ENCODE measurements around the gene PTPN4.

The PTPN4 gene

DNA sequence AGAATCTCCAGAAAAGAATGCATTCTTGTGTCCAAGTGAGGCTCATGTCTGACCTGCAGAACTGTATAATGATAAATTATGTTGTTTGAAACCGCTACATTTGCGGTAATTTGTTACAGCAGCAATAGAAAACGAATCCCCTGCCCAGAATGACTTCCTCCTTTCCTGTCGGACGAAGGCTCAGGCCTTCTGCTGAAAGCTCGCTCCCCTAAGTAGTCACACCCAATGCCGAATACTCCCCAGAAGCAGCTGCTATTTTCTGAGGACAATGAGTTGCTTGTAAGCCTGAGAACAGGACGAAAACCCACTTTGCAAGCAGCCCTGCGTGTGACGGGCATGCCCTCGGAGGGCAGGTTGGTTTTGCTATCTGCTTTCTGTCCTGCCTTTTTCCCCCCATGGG, 27.7 kb upstream of the PTPN4 start:
- DNase-seq (ENCODE audit: low read depth), result no peak

DNA sequence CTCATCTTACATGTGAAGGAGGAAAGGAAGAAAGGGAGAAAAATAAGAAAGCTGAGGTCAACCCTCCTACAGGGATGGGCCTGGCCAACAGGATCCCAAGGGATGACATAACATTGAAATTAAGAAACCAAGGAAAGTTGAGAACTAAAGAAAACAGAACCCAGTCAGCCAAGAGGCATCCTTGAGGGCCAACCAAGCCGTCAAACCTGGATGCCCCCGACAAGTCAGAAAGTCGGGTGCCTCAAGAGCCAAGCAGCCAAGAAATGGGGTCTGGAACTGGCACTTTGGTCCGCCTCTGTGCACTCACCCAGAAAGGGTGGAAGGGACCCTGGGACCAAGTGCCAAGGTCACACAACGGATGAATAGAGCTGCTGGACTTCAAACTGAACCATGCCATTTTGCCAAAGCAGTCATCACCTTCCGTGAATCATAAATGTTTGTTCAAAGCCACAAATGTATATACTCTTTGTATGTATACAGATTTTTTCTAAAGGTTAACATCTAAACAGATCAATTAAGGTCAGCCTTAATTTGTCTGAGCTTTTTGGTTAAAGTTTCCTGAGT, 27.0 kb upstream of the PTPN4 start:
- no peak for DNase-seq (ENCODE audit: low read depth)

DNA sequence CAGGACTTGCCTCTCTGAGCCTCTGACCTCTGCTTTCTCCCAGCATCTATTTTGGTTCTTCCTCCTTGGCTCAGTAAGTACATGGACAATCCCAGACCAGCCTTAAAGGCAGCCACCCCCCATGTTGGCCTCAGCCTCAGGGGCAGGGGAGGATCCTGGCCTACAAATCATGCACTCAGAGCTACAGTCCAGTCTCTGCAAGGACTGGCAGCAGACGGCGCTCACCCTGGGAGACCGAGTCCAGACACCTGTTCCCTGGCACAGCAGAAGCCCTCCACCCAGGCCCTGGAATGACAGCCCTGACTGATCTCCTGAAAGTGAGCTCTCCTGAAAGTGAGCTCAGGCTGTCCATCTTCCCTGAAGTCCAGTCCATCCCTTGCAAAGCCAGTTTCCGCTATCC, 25.7 kb upstream of the PTPN4 start:
- DNase-seq (ENCODE audit: low read depth), result no peak

DNA sequence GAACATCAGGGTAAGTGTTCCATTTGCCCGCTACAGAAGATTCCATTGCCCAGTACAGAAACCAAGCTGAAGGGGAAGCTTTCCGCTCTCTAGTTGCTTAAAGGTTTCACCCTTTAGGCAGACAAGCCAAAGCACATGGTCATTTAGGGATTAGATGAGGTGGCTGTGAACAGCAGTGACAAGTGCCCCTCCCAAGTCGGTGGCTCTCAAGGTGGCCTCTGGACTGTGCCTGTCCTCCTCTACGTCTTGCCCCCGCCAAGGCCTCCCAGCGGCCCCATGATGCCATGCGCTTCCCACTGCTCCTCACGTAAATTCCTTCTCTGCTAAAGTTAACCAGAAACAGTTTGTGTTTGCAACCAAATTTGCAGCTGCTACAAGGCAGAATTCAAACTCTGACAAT, 24.2 kb upstream of the PTPN4 start:
- DNase-seq (ENCODE audit: low read depth), result no peak

DNA sequence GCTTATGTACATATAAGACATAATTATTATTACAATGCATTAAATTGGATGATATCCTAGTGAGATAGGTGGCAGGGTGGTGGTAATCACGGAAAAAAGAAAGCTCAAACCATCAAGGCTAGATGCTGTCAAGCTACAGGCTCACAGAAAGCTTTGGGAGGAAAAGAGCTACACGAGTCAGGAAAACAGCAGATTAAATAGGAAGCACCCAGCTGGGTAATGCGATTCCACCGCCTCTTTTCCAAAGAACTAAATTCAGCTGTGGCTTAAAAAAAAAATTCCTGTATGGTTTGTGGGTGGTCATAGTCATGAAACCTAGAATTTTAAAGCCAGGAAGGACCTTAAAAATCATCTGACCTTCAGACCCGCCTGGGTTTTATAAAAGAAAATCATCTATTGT, 23.7 kb upstream of the PTPN4 start:
- no peak for DNase-seq (ENCODE audit: low read depth)

- no peak for DNase-seq (ENCODE audit: low read depth)
Measured at GRCh38 chr2:119739580-119740255, 20.0 kb upstream of the PTPN4 start.

DNA sequence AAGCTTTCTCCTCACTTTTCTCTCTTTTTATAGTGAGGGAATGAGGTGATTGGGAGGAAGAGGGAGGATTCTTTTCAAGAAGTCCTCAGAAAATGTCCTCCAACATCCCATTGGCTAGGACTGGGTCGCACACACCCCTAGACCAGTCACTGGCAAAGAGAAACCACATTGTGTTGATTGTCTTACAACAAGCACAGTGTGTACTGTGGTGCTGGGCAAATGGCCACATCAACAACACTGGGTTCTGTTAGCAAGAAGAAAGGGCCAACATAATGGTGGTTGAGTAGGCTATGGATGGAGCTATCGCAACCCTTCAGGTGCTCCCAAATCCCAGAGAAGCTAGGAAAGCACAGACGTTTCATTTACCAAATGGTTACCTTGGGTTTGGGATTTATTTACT, 18.7 kb upstream of the PTPN4 start:
- no peak for DNase-seq (ENCODE audit: low read depth)

GRCh38 chr2:119741868-119742267, 17.9 kb upstream of the PTPN4 start:
- no peak for DNase-seq (ENCODE audit: low read depth)

DNA sequence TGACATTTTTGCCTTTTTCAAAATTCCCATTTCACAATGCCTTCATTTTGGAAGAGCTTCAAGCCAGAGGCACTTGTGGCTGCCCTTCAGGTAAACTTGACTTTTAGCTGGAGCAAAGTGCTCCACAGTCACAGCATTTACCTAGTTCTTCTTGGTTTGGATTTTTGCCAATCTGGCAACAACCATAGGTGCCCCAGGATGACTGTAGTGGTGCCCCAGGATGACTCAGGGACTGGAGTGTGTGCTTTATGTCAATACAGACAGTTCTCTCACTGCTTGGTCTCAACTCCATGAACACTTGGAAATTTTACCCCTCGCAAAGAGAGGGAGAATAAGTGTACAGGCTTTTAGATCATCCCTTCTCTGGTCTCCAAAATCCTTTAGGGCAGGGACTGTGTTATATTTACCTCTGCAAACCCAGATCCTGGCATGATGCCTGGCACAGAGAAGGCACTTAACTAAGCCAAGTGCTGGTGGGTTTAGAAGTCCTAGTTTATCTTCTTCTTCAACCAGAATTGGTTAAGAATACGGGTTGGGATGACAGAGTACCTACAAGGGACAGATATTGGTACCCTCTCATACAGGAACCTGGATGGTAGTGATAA, 15.3 kb upstream of the PTPN4 start:
- no peak for DNase-seq (ENCODE audit: low read depth)

- DNase-seq (ENCODE audit: low read depth), result no peak
Measured at GRCh38 chr2:119745566-119745965, 14.2 kb upstream of the PTPN4 start.

GRCh38 chr2:119746836-119747686, 12.7 kb upstream of the PTPN4 start:
- no peak for DNase-seq (ENCODE audit: low read depth)

DNA sequence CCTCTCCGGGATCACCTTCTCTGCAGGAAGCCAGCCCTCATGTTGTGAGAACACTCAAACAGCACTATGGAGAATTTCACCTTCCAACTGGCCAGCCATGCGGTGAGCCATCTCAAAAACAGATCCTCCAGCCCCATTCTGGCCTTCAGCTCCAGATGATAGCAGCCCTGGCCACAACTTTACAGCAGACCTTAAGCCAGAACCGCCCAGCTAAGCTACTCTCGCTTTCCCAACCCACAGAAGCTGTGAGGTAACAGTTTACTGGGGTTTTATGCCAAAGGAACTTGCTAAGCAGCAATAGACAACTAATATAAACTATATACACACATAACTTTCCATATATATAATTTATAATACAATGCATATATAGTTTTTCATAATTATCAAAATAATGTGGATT, 11.6 kb upstream of the PTPN4 start:
- DNase-seq (ENCODE audit: low read depth), result no peak

- DNase-seq (ENCODE audit: low read depth), result no peak
Measured at GRCh38 chr2:119749477-119750012, 10.2 kb upstream of the PTPN4 start.

DNA sequence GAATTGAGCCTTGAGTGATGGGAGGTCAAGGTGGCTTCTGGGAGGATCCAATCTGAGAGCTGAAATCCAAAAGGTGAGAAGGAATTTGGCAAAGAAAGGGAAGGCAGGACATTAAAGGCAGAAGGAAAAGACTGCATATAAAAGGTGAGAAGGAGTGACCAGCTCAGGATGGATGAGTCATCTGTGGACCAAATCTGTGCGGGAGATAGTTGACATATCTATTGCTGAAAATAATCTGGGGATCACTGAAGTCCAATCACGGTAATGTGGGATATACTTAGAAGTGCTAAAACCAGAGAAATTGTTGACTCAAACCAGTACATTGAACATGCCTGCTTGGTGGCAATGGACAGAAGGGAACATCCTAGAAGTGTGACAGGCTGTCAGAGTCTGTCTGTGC, 8.0 kb upstream of the PTPN4 start:
- DNase-seq (ENCODE audit: low read depth), result no peak

DNA sequence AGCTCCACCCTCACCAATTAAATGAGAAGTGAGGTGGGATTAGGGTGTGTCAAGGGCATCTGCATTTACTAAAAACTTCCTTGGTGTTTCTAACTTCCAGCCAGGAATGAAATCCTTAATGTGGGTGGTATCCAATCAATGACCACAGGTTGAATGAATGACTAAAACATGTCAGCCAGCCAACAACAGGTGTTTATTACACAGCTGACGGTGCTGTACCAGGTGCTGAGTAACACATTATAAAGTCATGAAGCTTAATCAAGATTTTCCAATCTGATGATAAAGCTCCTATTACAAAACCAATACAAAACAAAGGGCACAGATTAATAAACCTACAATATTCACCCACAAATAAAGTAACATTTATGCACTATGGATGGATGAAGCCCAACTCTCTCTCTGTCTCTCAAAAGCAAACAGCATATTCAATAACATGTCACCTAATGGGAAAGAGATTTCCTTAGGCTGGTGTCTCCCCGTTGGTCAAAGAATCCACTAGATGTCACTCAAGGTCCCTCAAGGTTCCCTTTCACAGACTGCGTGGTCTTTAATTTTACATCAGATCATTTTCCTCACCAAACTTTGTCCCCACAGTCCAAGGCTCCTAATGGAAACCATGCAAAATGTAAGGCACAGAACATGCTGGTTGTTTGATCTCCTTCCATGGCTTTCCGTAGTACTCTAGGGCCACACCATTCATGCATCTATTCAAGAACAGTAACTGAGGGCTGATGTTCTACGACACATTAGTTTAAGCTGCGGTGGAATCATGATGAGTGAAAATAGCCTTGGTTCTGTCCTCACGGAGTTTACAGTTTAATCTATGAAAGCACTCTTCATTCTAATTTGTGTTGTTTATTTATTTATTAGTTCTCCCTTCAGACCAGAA, 6.4 kb upstream of the PTPN4 start:
- no peak for DNase-seq (ENCODE audit: low read depth)

DNA sequence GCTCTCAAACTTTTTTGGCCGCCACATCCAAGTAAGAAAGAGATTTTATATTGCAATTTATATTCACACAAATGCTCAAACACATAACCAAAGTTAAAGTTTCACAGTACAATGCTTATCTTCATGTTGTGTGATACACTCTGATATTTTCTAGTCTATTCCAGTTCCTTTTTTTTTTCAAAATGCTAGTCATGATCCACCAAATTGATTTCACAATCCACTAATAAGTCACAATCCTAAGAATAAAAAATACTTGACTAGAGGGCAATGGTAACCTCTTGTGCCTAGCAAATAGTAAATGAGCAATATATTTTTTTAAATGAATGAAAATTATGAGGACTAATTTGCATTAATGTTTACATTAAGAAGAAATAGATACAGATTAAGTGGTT, 5.8 kb upstream of the PTPN4 start:
- DNase-seq (ENCODE audit: low read depth), result no peak

DNA sequence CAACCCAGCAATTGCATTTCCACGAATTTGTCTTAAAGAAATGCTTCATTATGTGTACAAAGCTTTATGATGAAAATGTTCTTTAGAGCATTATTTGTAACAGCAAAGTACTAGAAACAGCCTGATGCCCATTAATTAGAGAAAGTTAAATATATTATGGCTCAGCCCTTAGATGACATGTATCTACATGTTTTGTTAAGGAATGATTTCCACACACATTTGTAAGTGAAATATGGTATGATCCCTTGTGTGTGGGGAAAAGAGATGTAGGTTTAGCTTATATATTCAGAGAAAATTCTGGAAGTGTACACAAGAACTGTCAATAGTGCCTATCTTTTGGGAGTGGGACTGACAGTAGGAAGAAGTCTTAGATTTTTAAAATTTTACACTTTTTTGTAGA, 3.8 kb upstream of the PTPN4 start:
- no peak for DNase-seq (ENCODE audit: low read depth)

DNA sequence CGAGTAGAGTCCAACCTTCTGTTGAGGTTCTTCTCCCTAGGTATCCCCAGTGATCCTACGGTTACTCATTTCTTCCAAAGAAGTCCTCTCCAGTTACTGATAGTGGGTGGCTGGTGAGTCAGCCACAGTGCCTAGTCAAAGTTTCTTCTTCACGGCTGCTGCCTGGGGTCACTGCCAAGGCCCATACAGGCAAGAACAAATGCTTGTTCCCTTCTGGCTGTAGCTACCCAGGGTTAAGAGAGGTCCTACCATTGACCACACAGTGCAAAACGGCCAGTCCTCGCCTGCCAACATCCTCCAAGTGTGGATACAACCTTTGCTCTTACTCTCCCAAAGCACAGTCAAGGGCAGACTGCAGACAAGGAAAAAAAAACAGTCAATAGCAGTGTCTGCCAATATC, 2.9 kb upstream of the PTPN4 start:
- peak; percentile 36 for DNase-seq (ENCODE audit: low read depth)

- no peak for DNase-seq (ENCODE audit: low read depth)
Measured at GRCh38 chr2:119758881-119759450, 756 bp upstream of the PTPN4 start.

GRCh38 chr2:119760237-119760955, 674 bp downstream of the PTPN4 start:
- DNase-seq (ENCODE audit: low read depth), result peak; percentile 23

DNA sequence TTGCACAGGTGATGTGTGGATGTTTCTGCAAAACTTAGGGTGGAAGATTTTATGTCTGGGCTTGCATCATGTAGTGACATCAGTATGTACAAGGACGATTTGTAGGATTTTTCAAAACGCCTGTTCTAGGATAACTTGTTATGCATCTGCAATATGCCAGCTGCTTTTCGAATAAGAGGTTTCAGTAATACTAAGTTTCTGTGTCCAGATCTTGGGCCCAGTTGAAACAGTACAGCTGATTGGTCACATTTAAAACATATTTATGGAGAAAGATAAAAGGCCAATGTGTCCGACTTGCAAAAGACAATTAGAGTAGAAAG, 1.2 kb downstream of the PTPN4 start:
- DNase-seq (ENCODE audit: low read depth), result no peak
